ENCODE measurements around the gene MYO1B.

DNA sequence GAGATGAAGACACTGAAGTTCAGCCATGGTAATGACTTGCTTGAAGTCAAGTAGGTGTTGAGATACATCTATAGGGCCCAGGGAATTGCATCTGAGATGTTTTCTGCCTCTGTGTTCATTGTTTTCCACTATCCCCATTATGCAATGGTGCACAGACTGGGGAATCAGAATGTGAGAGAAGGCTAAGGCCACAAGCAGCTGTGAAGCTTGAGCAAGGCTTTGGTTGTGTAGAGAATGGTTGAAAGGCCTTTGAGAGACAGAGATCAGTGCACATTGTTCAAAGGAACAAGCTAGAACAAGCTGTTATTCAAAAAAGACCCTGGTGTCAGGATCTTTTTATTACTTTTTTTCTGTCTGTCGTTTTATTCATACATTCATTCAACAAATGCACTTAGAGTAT lies 82.3 kb downstream of the MYO1B start:
- TF ChIP-seq, protein P1, sequence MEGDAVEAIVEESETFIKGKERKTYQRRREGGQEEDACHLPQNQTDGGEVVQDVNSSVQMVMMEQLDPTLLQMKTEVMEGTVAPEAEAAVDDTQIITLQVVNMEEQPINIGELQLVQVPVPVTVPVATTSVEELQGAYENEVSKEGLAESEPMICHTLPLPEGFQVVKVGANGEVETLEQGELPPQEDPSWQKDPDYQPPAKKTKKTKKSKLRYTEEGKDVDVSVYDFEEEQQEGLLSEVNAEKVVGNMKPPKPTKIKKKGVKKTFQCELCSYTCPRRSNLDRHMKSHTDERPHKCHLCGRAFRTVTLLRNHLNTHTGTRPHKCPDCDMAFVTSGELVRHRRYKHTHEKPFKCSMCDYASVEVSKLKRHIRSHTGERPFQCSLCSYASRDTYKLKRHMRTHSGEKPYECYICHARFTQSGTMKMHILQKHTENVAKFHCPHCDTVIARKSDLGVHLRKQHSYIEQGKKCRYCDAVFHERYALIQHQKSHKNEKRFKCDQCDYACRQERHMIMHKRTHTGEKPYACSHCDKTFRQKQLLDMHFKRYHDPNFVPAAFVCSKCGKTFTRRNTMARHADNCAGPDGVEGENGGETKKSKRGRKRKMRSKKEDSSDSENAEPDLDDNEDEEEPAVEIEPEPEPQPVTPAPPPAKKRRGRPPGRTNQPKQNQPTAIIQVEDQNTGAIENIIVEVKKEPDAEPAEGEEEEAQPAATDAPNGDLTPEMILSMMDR (IDR thresholded peaks at IDR 0.05; ENCODE audit: low read length) = no peak
- TF ChIP-seq EZH2 (IDR thresholded peaks at IDR 0.05; ENCODE audit: borderline replicate concordance, low read length) = no peak
